PC-3 (cell line): ENCODE data around the gene CEP83. TPM values are rescaled to one million over a fixed set of nuclear protein-coding genes. Genes with fewer than 3 reads are reported as not detected.
"Not testable (repeated sequence)": the region's sequence is repeated elsewhere in the genome, so short reads cannot be mapped to it uniquely, and the experiment has no call there.

ENCODE experiments used
- ATAC-seq: fragments of 200-7000 bp; cut with Tn5 transposase; 2 replicates; pipeline ENCODE4 v1.9.1; 2020; ENCODE audit warnings: mild to moderate bottlenecking, moderate library complexity
- BruUV-seq: library from RNA; stranded (reverse); fragments of 400-500 nt; replicated peaks from 2 replicates; lab custom pipeline; 2021; lab: Mats Ljungman, UMichigan
- CTCF ChIA-PET: fragments of 300-600 bp; sonication (Branson Sonifier 250); formaldehyde crosslinking; loops from one replicate; lab custom pipeline; 2022; ENCODE audit warnings: antibody characterized with exemption; lab: Charles Lee
- POLR2A ChIA-PET: fragments of 300-600 bp; sonication (Branson Sonifier 250); formaldehyde crosslinking; loops from one replicate; lab custom pipeline; 2022; ENCODE audit warnings: antibody characterized with exemption; ENCODE audit not compliant: unreplicated experiment; lab: Charles Lee
- DNase-seq: peaks from one replicate; pipeline ENCODE4 v3.0.0-alpha.2; 2015
- H2AFZ ChIP-seq: fragments of 300-600 bp; sonication (generic); 2 replicates; pipeline ENCODE4 v1.6.0; 2016; ENCODE audit warnings: antibody characterized with exemption, low read length
- H3F3A ChIP-seq: fragments of 300-600 bp; sonication (generic); one replicate; pipeline ENCODE4 v1.6.0; 2017; ENCODE audit warnings: antibody characterized with exemption, low read length, control low read depth, mild to moderate bottlenecking; ENCODE audit not compliant: unreplicated experiment
- H3K27ac ChIP-seq: fragments of 300-600 bp; sonication (generic); 2 replicates; pipeline ENCODE4 v1.5.1; 2016; ENCODE audit warnings: mild to moderate bottlenecking, low read length
- H3K27me3 ChIP-seq: fragments of 300-600 bp; sonication (generic); 2 replicates; pipeline ENCODE4 v1.6.1; 2016; ENCODE audit warnings: low read length, mixed read lengths
- H3K36me3 ChIP-seq: fragments of 300-600 bp; sonication (generic); 2 replicates; pipeline ENCODE4 v1.6.1; 2016; ENCODE audit warnings: low read depth, mixed run types, low read length, mixed read lengths
- H3K4me1 ChIP-seq: fragments of 300-600 bp; sonication (generic); 2 replicates; pipeline ENCODE4 v1.5.1; 2016; ENCODE audit warnings: low read length; ENCODE audit not compliant: insufficient read depth
- H3K4me2 ChIP-seq: fragments of 300-600 bp; sonication (generic); 2 replicates; pipeline ENCODE4 v1.6.0; 2016; ENCODE audit warnings: low read length
- H3K4me3 ChIP-seq: fragments of 300-600 bp; sonication (generic); 2 replicates; pipeline ENCODE4 v1.5.1; 2016; ENCODE audit warnings: mild to moderate bottlenecking, low read length, mixed read lengths
- H3K79me2 ChIP-seq: fragments of 300-600 bp; sonication (generic); 2 replicates; pipeline ENCODE4 v1.6.1; 2017; ENCODE audit warnings: low read length, mixed read lengths
- H3K9ac ChIP-seq: fragments of 300-600 bp; sonication (generic); 2 replicates; pipeline ENCODE4 v1.6.0; 2016; ENCODE audit warnings: mild to moderate bottlenecking, low read length
- H3K9me2 ChIP-seq: fragments of 300-600 bp; sonication (generic); replicated peaks from 2 replicates; pipeline ENCODE4 v1.6.1; 2016; ENCODE audit warnings: mixed run types, low read length, mixed read lengths
- H3K9me3 ChIP-seq: fragments of 300-600 bp; sonication (generic); 2 replicates; pipeline ENCODE4 v1.6.1; 2016; ENCODE audit warnings: low read length, mixed read lengths
- H4K20me1 ChIP-seq: fragments of 300-600 bp; sonication (generic); 2 replicates; pipeline ENCODE4 v1.6.1; 2016; ENCODE audit warnings: low read length, mixed read lengths
- CTCF ChIP-seq: fragments of 300-600 bp; sonication (generic); conservative IDR thresholded peaks from 2 replicates; pipeline ENCODE4 v1.5.1; 2017; ENCODE audit warnings: antibody characterized with exemption, low read depth, mild to moderate bottlenecking, low read length
- EZH2 ChIP-seq: fragments of 300-600 bp; sonication (generic); IDR thresholded peaks from one replicate; pipeline ENCODE4 v1.6.1; 2017; ENCODE audit warnings: antibody characterized with exemption, mild to moderate bottlenecking, low read length; ENCODE audit not compliant: unreplicated experiment
- EZH2phosphoT487 ChIP-seq: fragments of 300-600 bp; sonication (generic); IDR thresholded peaks from 2 replicates; pipeline ENCODE4 v1.6.1; 2018; ENCODE audit warnings: mild to moderate bottlenecking, antibody characterized with exemption, low read length, borderline replicate concordance
- intact Hi-C: fragments of 100-400 bp; cut with micrococcal nuclease; formaldehyde crosslinking; loops from 2 replicates; pipeline ENCODE4 v1.9.0; 2023
- total RNA-seq: library from RNA; depleted of rRNA; stranded (reverse); fragments of >200 nt; gene quantifications from 2 replicates; pipeline ENCODE4 v1.2.3, GENCODE V29; 2014

Gene CEP83
- total RNA-seq, 1 experiment from 2014 or later: 11.8 TPM

- DNase-seq (no peak), ATAC-seq (no peak)
- no peak overlapping the region for H3K27ac ChIP-seq
- H3K36me3 ChIP-seq: peaks cover 38% of the 10 kb centered on the region
- TF ChIP-seq EZH2: no peak
- no peak for TF ChIP-seq CTCF
- no peak for TF ChIP-seq EZH2phosphoT487
- no TSS peak for BruUV-seq
- H2AFZ ChIP-seq: no peak overlapping the region
- 0 out of 2 replicates have a peak, but pooled peaks cover 13% of the 10 kb centered on the region for H3K9me3 ChIP-seq
- intact Hi-C loops: no loop called here
- H4K20me1 ChIP-seq: no peaks in the 10 kb centered on the region
- no peaks in the 10 kb centered on the region for H3K79me2 ChIP-seq
- H3K27me3 ChIP-seq: no peaks in the 10 kb centered on the region
- no peaks in the 10 kb centered on the region for H3F3A ChIP-seq
- H3K9ac ChIP-seq: no peak overlapping the region
- CTCF ChIA-PET: no interaction called here
- POLR2A ChIA-PET: no interaction called here
- H3K4me3 ChIP-seq: no peak overlapping the region
- no peaks in the 10 kb centered on the region for H3K9me2 ChIP-seq
- H3K4me2 ChIP-seq: no peak overlapping the region
- H3K4me1 ChIP-seq: no peaks in the 10 kb centered on the region
These were observed 139.6 kb downstream of the CEP83 start for GRCh38 chr12:94320109-94320508.

DNA sequence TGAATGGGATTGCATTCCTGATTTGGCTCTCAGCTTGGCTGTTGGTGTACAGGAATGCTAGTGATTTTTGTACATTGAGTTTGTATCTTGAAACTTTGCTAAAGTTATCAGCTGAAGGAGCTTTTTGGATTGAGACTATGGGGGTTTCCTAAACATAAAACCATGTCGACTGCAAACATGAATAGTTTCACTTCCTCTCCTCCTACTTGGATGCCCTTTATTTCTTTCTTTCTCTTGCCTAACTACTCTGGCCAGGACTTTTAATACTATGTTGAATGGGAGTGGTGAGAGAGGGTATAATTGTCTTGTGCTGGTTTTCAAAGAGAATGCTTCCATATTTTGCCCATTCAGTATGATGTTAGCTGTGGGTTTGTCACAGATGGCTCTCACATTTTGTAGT, 141.5 kb downstream of the CEP83 start:
- Histone ChIP-seq H3K9me2 (no peaks in the 10 kb centered on the region), H3K79me2 (no peaks in the 10 kb centered on the region), H3K4me2 (no peak overlapping the region), H2AFZ (no peak overlapping the region), H3F3A (no peaks in the 10 kb centered on the region), H3K4me3 (no peak overlapping the region), H3K36me3 (peaks cover 31% of the 10 kb centered on the region), H4K20me1 (no peaks in the 10 kb centered on the region), H3K27ac (no peak overlapping the region), H3K27me3 (no peaks in the 10 kb centered on the region), H3K9ac (no peak overlapping the region), H3K9me3 (0 out of 2 replicates have a peak, but pooled peaks cover 13% of the 10 kb centered on the region), H3K4me1 (no peaks in the 10 kb centered on the region)
- CTCF ChIA-PET: no interaction called here
- BruUV-seq: no TSS peak
- POLR2A ChIA-PET: no interaction called here
- no peak for ATAC-seq
- TF ChIP-seq EZH2: no peak
- no peak for TF ChIP-seq EZH2phosphoT487
- no peak for TF ChIP-seq CTCF
- intact Hi-C loops: no loop called here
- DNase-seq: no peak

- ATAC-seq, H3K9me2 ChIP-seq, H3K4me3 ChIP-seq, BruUV-seq, H4K20me1 ChIP-seq, CTCF ChIA-PET, DNase-seq, intact Hi-C loops, H3K4me1 ChIP-seq, H3K79me2 ChIP-seq, H3K27ac ChIP-seq, H2AFZ ChIP-seq, POLR2A ChIA-PET, H3K27me3 ChIP-seq, H3K4me2 ChIP-seq, H3F3A ChIP-seq, H3K9ac ChIP-seq: not testable (repeated sequence)
- 0 out of 2 replicates have a peak, but pooled peaks cover 13% of the 10 kb centered on the region for H3K9me3 ChIP-seq
- H3K36me3 ChIP-seq: peaks cover 16% of the 10 kb centered on the region
These were observed 143.1 kb downstream of the CEP83 start for GRCh38 chr12:94316600-94316999.
